Stimulated activated CD4-positive, alpha-beta T cell treated with anti-CD3 and anti-CD28 coated beads, TNF-alpha, amount 100 ng/mL, for 48 hours (primary cell): ENCODE measurements around the gene MTF2.
"Not testable (repeated sequence)": the region's sequence is repeated elsewhere in the genome, so short reads cannot be mapped to it uniquely, and the experiment has no call there.

Source experiments
- DNase-seq, 3 donors: peaks; one replicate each; pipeline ENCODE4 v3.0.0-alpha.2; 2020; ENCODE audit warnings: low read depth in 3 of 3

MTF2 gene

GRCh38 chr1:93140106-93140505 is 61.0 kb downstream of the MTF2 start:
- no peak for DNase-seq

- DNase-seq = no peak
Observed at GRCh38 chr1:93142161-93142560, 63.1 kb downstream of the MTF2 start.

- no peak for DNase-seq
Observed at GRCh38 chr1:93143136-93143535, 64.1 kb downstream of the MTF2 start.

- no peak for DNase-seq
Observed at GRCh38 chr1:93143769-93144168, 64.7 kb downstream of the MTF2 start.

- DNase-seq = no peak
Observed at GRCh38 chr1:93148001-93148400, 68.9 kb downstream of the MTF2 start.

- no peak for DNase-seq
Observed at GRCh38 chr1:93150729-93151128, 71.6 kb downstream of the MTF2 start.

- DNase-seq = no peak
Observed at GRCh38 chr1:93151474-93151873, 72.4 kb downstream of the MTF2 start.

- DNase-seq = no peak
Observed at GRCh38 chr1:93152835-93153234, 73.8 kb downstream of the MTF2 start.

- DNase-seq = no peak
Observed at GRCh38 chr1:93154898-93155297, 75.8 kb downstream of the MTF2 start.

- no peak for DNase-seq
Observed at GRCh38 chr1:93155335-93155734, 76.3 kb downstream of the MTF2 start.

- no peak for DNase-seq
Observed at GRCh38 chr1:93159337-93159736, 80.3 kb downstream of the MTF2 start.

GRCh38 chr1:93163314-93163713 is 84.2 kb downstream of the MTF2 start:
- DNase-seq = not testable (repeated sequence)

GRCh38 chr1:93164816-93165215 is 85.7 kb downstream of the MTF2 start:
- no peak for DNase-seq

- DNase-seq = not testable (repeated sequence)
Observed at GRCh38 chr1:93165895-93166294, 86.8 kb downstream of the MTF2 start.

GRCh38 chr1:93167006-93167405 is 87.9 kb downstream of the MTF2 start:
- no peak for DNase-seq

- DNase-seq = not testable (repeated sequence)
Observed at GRCh38 chr1:93170141-93170678, 91.1 kb downstream of the MTF2 start.

- no peak for DNase-seq
Observed at GRCh38 chr1:93171549-93172034, 92.5 kb downstream of the MTF2 start.

GRCh38 chr1:93172778-93173177 is 93.7 kb downstream of the MTF2 start:
- no peak for DNase-seq

- not testable (repeated sequence) for DNase-seq
Observed at GRCh38 chr1:93174638-93175037, 95.6 kb downstream of the MTF2 start.

- DNase-seq = no peak
Observed at GRCh38 chr1:93177991-93178390, 98.9 kb downstream of the MTF2 start.

- no peak for DNase-seq
Observed at GRCh38 chr1:93178418-93178817, 99.3 kb downstream of the MTF2 start.

- peak; percentile 85 to 96 (median 92) for DNase-seq
Observed at GRCh38 chr1:93179886-93180722, 101.0 kb downstream of the MTF2 start, which contains the start of gene TMED5. TSS of gene TMED5 (minus strand) at chr1:93180413. CDS start at chr1:93180242, 171 bp downstream.
